ENCODE data around the gene CCDC3. TPM values are rescaled to one million over a fixed set of nuclear protein-coding genes. Genes with fewer than 3 reads are reported as not detected.
"Not testable (repeated sequence)": the region's sequence is repeated elsewhere in the genome, so short reads cannot be mapped to it uniquely, and the experiment has no call there.

The CCDC3 gene
- total RNA-seq, 2 donors from 2014 or later: 10.0 to 14.9 TPM

GRCh38 chr10:12995425-12995861 is 6.1 kb downstream of the CCDC3 start:
- H3K36me3 ChIP-seq: no peaks in the 10 kb centered on the region
- no peak for DNase-seq (ENCODE audit: low spot score)
- H3K9me3 ChIP-seq: no peaks in the 10 kb centered on the region
- H3K27me3 ChIP-seq: no peaks in the 10 kb centered on the region
- TF ChIP-seq, protein P1, sequence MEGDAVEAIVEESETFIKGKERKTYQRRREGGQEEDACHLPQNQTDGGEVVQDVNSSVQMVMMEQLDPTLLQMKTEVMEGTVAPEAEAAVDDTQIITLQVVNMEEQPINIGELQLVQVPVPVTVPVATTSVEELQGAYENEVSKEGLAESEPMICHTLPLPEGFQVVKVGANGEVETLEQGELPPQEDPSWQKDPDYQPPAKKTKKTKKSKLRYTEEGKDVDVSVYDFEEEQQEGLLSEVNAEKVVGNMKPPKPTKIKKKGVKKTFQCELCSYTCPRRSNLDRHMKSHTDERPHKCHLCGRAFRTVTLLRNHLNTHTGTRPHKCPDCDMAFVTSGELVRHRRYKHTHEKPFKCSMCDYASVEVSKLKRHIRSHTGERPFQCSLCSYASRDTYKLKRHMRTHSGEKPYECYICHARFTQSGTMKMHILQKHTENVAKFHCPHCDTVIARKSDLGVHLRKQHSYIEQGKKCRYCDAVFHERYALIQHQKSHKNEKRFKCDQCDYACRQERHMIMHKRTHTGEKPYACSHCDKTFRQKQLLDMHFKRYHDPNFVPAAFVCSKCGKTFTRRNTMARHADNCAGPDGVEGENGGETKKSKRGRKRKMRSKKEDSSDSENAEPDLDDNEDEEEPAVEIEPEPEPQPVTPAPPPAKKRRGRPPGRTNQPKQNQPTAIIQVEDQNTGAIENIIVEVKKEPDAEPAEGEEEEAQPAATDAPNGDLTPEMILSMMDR (IDR thresholded peaks at IDR 0.05): no peak
- no peak overlapping the region for H3K4me3 ChIP-seq
- H3K27ac ChIP-seq: no peak overlapping the region
- peaks cover 0 to 7% of the 10 kb centered on the region in 2 donors for H3K4me1 ChIP-seq

DNA sequence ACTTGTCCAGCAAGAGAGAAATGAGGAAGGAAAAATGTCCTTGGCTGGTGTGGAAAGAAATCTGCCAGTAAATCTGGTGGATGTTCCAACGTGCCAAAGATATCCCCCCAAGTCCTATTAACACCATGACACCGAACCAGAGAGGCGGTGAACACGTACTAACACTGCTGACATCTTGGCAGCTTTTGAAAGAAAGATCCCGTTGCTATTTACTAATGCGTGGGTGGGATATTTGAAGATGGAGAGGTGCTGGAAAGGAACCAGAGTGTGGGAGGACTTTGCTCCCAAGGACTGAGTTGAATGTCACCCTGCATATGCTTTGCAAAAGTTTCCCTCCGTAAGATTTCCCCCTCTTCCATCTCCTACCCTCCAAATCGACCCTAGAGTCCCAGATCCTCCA is 7.9 kb downstream of the CCDC3 start:
- no peak overlapping the region for H3K27ac ChIP-seq
- TF ChIP-seq, protein P1 (IDR thresholded peaks at IDR 0.05): no peak

GRCh38 chr10:12985347-12985746 is 16.2 kb downstream of the CCDC3 start:
- Histone ChIP-seq H3K4me1 (no peaks in the 10 kb centered on the region), H3K27me3 (no peaks in the 10 kb centered on the region), H3K27ac (no peak overlapping the region), H3K9me3 (no peaks in the 10 kb centered on the region), H3K36me3 (no peaks in the 10 kb centered on the region), H3K4me3 (no peak overlapping the region)
- TF ChIP-seq, protein P1 (IDR thresholded peaks at IDR 0.05): no peak
- no peak for DNase-seq (ENCODE audit: low spot score)

More for the DNA sequence above, 7.9 kb downstream of the CCDC3 start:
- no peaks in the 10 kb centered on the region for H3K9me3 ChIP-seq
- peaks cover 0 to 7% of the 10 kb centered on the region in 2 donors for H3K4me1 ChIP-seq
- DNase-seq (ENCODE audit: low spot score): no peak
- H3K36me3 ChIP-seq: no peaks in the 10 kb centered on the region
- H3K27me3 ChIP-seq: no peaks in the 10 kb centered on the region
- H3K4me3 ChIP-seq: no peak overlapping the region

- no peak for DNase-seq (ENCODE audit: low spot score)
- no peaks in the 10 kb centered on the region for H3K9me3 ChIP-seq
- H3K4me1 ChIP-seq: no peaks in the 10 kb centered on the region
- TF ChIP-seq, protein P1 (IDR thresholded peaks at IDR 0.05): no peak
- H3K27me3 ChIP-seq: no peaks in the 10 kb centered on the region
- no peak overlapping the region for H3K27ac ChIP-seq
- H3K36me3 ChIP-seq: no peaks in the 10 kb centered on the region
- H3K4me3 ChIP-seq: no peak overlapping the region
Observed at GRCh38 chr10:12984165-12984747, 17.3 kb downstream of the CCDC3 start.

- DNase-seq (ENCODE audit: low spot score); H3K9me3 ChIP-seq; H3K27me3 ChIP-seq; H3K4me1 ChIP-seq; H3K4me3 ChIP-seq; H3K36me3 ChIP-seq; H3K27ac ChIP-seq: not testable (repeated sequence)
Observed at GRCh38 chr10:12983568-12983967, 17.9 kb downstream of the CCDC3 start.

GRCh38 chr10:12981570-12981969 is 19.9 kb downstream of the CCDC3 start:
- H3K4me3 ChIP-seq: no peak overlapping the region
- H3K4me1 ChIP-seq: no peaks in the 10 kb centered on the region
- no peaks in the 10 kb centered on the region for H3K36me3 ChIP-seq
- H3K27ac ChIP-seq: no peak overlapping the region
- TF ChIP-seq, protein P1 (IDR thresholded peaks at IDR 0.05): no peak
- H3K9me3 ChIP-seq: no peaks in the 10 kb centered on the region
- H3K27me3 ChIP-seq: no peaks in the 10 kb centered on the region
- DNase-seq (ENCODE audit: low spot score): no peak

All from right atrium auricular region (tissue), 2 donors.